NCI-H2107 (cell line): ENCODE measurements around the gene BLM.
"Not testable (repeated sequence)": the region's sequence is repeated elsewhere in the genome, so short reads cannot be mapped to it uniquely, and the experiment has no call there.

ENCODE experiments used
- DNase-seq: peaks from one replicate; lab custom pipeline; 2025; lab: John Stamatoyannopoulos, UW

Gene BLM

GRCh38 chr15:90822204-90822955, 105.2 kb downstream of the BLM start:
- no peak for DNase-seq

- no peak for DNase-seq
Measured at GRCh38 chr15:90823455-90823974, 106.4 kb downstream of the BLM start.

DNA sequence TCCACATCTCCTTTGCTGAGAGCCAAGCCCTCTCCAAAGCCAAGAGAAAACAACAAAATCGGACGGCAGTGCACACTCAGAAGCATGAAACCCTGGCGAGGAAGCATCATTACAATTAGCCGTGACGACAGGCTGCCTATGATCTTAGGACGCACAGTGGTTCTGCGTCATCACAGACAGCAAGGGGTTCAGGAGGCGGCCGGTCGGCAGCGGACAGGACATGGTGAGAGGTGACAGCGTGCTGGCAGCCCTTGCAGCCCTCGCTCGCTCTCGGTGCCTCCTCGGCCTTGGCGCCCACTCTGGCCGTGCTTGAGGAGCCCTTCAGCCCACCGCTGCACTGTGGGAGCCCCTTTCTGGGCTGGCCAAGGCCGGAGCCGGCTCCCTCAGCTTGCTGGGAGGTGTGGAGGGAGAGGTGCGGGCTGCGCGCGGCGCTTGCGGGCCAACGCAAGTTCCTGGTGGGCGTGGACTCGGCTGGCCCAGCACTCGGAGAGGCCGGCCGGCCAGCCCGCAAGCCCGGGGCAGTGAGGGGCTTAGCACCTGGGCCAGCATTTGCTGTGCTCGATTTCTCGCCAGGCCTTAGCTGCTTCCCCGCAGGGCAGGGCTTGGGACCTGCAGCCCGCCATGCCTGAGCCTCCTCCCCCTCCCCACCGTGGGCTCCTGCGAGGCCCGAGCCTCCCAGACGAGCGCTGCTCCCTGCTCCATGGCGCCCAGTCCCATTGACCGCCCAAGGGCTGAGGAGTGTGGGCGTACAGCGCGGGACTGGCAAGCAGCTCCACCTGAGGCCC, 108.2 kb downstream of the BLM start:
- DNase-seq: not testable (repeated sequence)

DNA sequence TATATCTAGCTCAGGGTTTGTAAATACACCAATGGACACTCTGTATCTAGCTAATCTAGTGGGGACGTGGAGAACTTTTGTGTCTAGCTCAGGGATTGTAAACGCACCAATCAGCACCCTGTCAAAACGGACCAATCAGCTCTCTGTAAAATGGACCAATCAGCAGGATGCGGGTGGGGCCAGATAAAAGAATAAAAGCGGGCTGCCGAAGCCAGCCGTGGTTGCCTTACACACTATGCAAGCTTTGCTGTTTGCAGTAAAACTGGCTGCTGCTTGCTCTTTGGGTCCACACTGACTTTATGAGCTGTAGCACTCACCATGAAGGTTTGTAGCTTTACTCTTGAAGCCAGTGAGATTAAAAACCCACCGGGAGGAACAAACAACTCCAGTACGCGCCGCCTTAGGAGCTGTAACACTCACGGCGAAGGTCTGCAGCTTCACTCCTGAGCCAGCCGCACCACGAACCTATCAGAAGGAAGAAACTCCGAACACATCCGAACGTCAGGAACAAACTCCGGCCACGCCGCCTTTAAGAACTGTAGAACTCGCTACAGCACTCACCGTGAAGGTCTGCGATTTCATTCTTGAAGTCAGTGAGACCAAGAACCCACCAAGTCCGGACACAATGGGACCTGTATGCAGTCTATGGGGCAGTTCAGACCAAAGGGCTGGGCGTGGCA, 109.2 kb downstream of the BLM start:
- not testable (repeated sequence) for DNase-seq

- no peak for DNase-seq
Measured at GRCh38 chr15:90826886-90827435, 109.8 kb downstream of the BLM start.

- DNase-seq: no peak
Measured at GRCh38 chr15:90828111-90828510, 111.0 kb downstream of the BLM start.

DNA sequence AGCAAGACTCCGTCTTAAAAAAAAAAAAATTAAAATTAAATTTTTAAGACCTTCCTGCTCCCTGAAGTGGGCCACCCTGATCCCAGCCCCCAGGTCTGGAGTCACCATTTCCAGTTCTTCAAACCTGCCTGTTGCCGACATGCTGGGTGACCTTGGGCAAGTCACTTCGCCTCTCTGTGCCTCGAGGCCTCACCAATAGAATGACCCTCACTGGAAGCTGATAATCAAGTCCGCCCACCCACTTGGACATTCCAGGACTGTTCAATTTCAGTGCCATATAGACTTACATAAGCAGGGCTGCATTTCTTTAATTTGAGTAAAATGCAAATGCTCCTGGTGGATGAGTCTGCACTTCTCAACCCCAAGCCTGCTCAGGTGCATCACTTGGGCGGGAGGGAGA, 112.0 kb downstream of the BLM start:
- no peak for DNase-seq

- DNase-seq: no peak
Measured at GRCh38 chr15:90829942-90830440, 112.8 kb downstream of the BLM start.

DNA sequence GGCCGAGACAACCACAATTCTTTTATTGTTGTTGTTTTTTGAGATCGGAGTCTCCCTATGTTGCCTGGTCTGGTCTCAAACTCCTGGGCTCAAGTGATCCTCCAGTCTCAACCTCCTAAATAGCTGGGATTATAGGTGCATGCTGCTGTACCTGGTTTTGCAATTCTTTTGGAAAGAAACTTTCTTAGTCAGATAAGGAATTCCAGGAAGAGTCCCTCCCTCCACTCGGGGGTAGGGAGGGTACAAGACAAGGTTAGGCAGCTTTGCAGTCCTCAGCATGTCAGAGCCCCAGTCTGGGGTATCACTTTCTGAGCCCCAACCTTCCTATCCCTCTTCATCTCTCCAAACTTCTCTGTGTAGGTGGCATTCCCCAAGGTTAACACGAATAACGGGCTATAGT, 117.5 kb downstream of the BLM start:
- no peak for DNase-seq

GRCh38 chr15:90836296-90836871, 119.2 kb downstream of the BLM start:
- no peak for DNase-seq

DNA sequence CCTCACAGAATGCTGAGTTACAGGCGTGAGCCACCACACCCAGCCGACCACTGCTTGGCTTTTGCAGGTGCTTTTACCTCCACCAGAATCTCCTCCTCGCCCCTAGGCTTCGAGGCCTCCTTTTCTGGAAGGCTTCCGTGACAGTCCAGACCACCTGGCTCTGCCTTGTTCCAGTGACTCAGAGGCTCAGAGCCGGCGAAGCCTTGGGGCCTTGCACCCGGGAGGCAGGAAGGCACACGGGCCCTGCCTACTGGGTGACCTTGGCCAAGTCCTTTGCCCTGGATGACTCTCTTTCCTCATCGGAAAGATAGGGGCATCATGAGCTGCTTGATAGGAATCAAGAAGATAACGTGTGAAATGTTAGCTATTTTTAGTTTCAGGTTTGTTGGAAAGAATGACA, 119.9 kb downstream of the BLM start:
- DNase-seq: no peak

DNA sequence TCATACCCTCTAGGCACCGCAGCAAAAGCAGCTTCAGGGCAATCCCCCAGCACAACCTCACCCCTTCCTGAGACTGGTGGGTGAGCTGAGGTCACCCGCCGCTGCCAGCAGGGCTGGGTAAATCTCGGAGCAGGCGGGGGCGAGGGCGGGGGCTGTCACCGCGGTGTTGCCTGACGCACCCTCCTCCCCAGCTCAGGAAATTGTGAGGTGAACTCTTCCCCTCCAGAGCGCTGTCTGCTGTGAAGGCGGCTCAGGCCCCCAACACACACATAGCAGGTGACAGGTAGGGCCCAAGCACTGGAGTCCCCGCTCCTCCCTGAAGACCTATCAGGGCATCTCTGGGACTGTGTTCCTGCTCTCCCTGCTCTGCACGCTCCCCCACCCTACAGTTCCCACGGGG, 121.0 kb downstream of the BLM start:
- DNase-seq: no peak

DNA sequence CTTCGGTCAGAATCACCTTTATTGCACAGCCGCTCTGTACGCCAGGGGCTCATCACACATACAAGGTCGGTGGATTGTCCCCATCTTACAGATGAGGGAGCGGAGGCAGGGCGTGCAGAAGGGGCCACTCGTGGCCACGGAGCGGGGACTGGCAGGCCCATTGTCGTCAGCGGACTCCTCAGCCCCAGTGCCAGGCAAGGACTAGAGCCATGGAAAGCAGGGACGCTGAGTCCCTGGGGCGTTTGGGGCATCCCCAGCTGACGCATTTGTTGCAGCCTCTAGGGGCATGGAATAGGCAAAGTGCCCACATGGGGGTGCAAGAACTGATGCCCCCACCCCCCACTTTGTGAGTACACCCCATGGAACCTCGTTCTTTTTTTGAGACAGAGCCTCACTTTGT, 121.4 kb downstream of the BLM start:
- no peak for DNase-seq

GRCh38 chr15:90839187-90840071, 122.3 kb downstream of the BLM start:
- no peak for DNase-seq

DNA sequence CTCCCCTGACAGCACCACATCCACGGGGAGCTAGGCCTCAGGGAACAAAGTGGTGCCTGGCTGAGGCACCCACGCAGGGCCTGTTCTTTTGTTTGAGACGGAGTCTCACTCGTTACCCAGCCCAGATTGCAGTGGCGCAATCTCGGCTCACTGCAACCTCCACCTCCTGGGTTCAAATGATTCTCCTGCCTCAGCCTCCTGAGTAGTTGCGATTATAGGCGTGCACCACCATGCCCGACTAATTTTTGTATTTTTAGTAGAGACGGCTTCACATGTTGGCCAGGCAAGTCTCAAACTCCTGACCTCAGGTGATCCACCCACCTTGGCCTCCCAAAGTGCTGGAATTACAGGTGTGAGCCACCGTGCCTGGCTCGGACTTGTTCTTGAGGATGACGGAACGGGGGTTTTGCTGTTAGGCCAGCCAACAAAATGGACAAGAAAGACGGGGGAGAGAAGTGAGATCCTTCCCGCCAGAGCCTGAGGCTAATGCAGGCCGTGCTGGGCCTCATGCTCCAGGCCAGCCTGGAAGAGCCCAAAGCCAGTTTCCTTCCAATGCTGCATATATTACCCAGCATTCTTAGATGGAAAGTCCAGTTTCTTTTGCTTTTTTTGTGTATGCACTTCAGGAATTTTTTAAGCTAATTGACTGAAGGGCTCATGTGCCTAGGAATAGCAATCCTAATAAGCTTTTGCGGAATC, 123.2 kb downstream of the BLM start:
- no peak for DNase-seq

DNA sequence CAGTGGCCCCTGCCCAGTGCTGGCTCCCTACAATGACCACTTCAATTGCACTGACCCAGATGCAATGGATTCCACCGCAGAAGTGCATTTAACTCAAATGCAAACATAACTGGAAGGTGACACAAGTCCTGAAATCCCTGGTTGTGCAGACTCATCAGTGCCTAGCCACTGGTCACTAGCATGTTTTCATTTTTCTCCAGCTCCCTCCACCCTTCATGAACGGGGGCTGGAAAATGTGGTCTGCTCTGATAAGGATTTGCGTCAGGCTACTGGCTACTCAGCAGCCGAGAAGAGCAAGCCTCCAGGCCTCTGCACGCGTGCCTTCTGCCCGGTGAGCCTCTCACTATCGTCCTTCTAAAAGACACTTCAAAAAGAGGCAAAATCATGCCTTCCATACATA, 123.8 kb downstream of the BLM start:
- no peak for DNase-seq

GRCh38 chr15:90844696-90845095, 127.5 kb downstream of the BLM start:
- no peak for DNase-seq

- no peak for DNase-seq
Measured at GRCh38 chr15:90845201-90845949, 128.2 kb downstream of the BLM start.

- not testable (repeated sequence) for DNase-seq
Measured at GRCh38 chr15:90849424-90849823, 132.3 kb downstream of the BLM start.
